RCC 7860 (cell line): Measurements from ENCODE around the gene SLC24A5.
A peak's percentile ranks its signal among the peaks of the same experiment; 100 is the strongest.

Experiments used
- DNase-seq: peaks from one replicate; pipeline ENCODE4 v3.0.0-alpha.2; 2015; ENCODE audit warnings: low spot score
- FAIRE-seq: peaks from 2 replicates; lab custom pipeline; 2012; peaks lifted over from hg19 to GRCh38; lab: Jason Lieb, UNC

The SLC24A5 gene

GRCh38 chr15:48109856-48110531 is 10.8 kb upstream of the SLC24A5 start:
- no peak for DNase-seq
- no peak for FAIRE-seq

DNA sequence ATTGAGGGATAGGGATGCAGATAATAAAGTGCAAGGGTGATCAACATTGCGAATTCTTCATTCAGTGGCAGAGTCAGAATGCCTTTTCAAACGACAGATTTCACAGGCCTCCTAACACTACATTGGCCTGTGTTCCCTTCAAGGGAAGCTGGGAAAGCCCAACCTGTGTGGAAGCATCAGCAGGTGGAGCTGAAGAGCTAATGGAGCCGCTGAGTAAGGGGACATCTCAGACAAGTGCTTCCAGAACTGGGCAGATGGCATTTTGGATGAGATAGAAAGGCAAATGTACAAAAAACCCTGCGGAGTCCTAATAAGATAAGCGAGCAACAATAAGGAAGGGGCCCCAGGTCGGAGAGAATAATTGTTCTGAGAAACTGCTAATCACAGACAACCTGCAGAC is 8.5 kb upstream of the SLC24A5 start:
- DNase-seq (no peak), FAIRE-seq (no peak)

DNA sequence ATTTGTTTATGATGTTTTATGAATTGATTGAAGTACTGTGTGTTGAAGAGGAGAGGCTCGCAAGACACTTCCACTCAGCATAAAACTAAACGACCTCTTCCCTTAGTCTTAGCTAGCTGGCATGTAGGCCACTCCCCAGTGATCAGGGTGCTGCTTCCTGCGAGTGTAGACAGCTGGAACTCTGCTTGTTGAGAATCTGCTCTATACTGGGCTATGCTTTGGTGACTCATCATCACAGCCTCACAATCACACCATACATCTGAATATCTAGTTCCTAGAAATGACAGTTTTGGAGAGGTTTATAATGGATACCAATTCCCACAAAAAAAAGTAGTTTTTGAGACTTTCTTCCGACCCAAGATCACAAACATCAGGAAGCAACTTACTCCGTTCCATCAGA is 1.5 kb upstream of the SLC24A5 start:
- DNase-seq (no peak), FAIRE-seq (no peak)

GRCh38 chr15:48121849-48122248 is 1.1 kb downstream of the SLC24A5 start:
- FAIRE-seq (no peak), DNase-seq (no peak)

DNA sequence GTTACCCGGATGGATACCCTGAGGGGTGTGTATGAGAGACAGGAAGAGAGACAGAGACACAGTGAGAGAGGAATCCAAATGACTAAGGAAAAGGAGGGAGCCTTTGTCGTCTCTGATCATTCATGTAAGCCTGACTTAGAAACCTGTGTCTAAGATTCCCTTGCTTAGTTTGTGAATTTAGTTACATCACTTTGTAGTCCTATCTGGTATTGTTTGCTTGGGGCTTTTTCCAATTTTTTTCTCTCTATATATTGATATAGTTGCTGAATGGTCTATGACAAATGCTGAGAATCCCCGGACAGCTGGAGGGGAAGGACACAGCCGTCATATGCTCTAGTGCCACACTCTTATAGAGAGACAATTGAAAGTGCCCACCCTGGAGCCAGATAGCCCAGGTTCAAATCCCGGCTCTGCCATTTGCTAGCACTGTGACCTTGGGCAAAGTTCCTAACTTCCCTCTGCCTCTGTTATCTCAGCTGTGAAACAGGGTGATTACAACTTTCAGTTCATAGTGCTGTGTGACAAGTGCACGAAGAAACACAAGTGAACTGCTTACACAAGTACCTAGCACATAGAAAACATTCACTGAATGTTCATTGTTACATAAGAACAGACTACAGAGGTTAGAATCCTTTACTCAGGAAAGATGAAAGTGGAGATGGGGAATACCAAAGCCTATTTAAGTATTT is 6.0 kb downstream of the SLC24A5 start:
- DNase-seq (no peak), FAIRE-seq (no peak)

DNA sequence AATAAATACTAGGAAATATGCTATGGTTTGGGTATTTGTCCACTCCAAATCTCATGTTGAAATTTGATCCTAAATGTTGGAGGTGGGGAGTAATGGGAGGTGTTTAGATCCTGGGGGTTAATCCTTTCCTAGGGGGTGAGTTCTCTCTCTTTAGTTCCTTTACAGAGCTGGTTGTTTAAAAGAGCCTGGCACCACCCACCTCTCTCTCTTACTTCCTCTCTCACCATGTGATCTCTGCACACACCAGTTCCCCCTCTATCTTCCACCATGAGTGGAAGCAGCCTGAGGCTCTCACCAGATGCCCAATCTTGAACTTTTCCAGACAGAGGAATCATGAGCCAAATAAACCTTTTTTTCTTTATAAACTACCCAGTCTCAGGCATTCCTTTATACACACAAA is 10.5 kb downstream of the SLC24A5 start:
- FAIRE-seq (no peak), DNase-seq (no peak)

GRCh38 chr15:48132874-48133273 is 12.1 kb downstream of the SLC24A5 start:
- no peak for DNase-seq
- FAIRE-seq, result no peak

GRCh38 chr15:48143856-48144255 is 23.1 kb downstream of the SLC24A5 start:
- no peak for DNase-seq
- FAIRE-seq, result no peak

DNA sequence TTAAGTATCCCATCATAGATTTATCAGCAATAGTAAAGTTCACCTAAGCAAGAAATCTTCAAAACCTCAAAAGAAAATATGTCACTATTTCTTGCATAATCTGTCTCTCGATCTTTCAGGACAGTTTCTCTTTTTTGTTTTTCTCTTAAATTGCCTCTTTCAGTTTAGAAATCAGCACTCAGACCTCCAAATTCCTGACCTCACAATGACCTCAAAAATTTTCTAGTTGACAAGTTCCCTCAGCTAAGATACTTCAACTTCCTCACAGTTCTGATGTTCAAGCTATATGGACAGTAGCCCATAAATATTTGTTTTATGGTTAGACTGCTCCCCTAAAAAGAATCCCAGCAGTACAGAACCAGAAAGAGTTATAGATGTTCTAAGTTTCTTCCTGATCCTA is 24.1 kb downstream of the SLC24A5 start:
- FAIRE-seq (no peak), DNase-seq (no peak)

GRCh38 chr15:48145923-48146322 is 25.1 kb downstream of the SLC24A5 start:
- FAIRE-seq (no peak), DNase-seq (no peak)

- FAIRE-seq (no peak), DNase-seq (no peak)
Measured at GRCh38 chr15:48147358-48147757, 26.6 kb downstream of the SLC24A5 start.

DNA sequence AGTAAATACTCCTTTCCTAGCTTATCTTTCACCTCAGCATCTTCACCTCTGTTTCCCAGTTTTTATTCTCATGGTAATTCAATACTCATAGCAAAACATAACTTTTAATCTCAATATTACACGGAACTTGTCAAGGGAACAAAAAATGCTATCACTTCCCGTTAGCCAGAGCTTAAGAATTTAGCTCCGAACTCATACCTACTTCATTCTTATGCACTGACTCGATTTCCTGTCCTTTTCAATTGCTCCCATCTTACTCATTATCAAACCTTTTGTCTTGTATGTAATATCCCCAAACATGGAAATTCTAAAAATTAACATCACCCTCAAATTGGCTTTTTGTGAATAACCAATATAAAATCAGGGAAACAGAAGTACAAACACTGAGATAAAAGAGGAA is 29.1 kb downstream of the SLC24A5 start:
- no peak for FAIRE-seq

GRCh38 chr15:48153526-48153925 is 32.7 kb downstream of the SLC24A5 start:
- no peak for FAIRE-seq

More for the DNA sequence above, 29.1 kb downstream of the SLC24A5 start:
- peak; percentile 61 for DNase-seq

GRCh38 chr15:48168616-48169015 is 47.8 kb downstream of the SLC24A5 start:
- DNase-seq (no peak), FAIRE-seq (no peak)

More at GRCh38 chr15:48153526-48153925, 32.7 kb downstream of the SLC24A5 start:
- DNase-seq, result no peak

DNA sequence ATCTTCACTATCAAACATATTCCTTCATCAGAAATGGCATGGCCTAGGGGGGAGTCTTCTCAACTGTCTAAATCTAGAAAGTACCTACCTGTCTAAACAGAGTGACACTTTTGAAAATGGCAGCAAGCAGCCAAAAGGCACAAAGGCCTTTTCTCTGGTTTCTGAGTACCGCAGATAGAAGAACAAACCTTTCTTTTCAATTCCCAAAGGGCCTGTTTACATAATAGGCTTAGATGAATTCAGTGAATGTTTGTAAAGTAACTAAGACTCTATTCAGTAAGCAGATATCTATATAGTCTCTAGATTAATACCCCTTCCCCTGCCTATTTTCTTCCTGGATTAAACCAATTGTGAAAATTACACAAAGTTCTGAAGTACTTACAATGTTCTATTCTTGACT is 50.2 kb downstream of the SLC24A5 start:
- DNase-seq (no peak), FAIRE-seq (no peak)

DNA sequence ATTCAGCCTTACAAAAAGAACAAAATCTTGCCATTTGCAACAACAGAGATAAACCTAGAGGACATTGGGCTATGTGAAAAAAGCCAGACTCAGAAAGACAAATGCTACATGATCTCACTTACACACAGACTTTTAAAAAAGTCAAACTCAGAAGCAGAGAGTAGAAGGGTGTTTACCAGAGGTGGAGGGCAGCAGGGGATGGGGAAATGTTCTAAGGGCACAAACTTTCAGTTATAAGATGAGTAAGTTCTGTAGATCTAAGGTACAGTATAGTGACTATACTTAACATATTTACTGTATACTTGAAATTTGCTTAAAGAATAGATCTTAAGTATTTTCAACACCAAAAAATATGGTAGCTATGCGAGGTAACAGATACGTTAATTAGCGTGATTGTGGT is 54.3 kb downstream of the SLC24A5 start:
- DNase-seq (no peak), FAIRE-seq (no peak)

GRCh38 chr15:48176112-48176511 is 55.3 kb downstream of the SLC24A5 start:
- DNase-seq (no peak), FAIRE-seq (peak; percentile 78)

DNA sequence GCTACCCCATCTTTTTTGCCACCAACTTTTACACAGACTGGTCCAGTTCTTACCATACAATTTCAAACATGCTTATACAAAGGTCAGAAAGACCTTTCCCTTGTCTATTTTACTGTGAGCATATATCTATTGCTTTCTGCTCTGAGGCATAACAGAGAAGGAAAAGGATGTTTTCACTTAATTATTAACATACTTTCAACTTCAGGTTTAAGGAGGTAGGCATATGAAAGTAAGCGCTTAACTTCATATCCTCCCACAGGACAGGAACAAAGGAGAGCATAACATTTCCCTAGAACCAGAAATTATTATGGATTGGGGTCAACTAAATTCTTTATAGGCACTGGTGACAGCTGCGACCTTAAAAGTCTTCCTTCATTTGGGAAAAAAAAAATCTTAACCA is 56.2 kb downstream of the SLC24A5 start:
- no peak for DNase-seq
- no peak for FAIRE-seq

GRCh38 chr15:48177383-48177765 is 56.6 kb downstream of the SLC24A5 start:
- DNase-seq (peak; percentile 49), FAIRE-seq (no peak)

GRCh38 chr15:48177766-48178647 is 57.2 kb downstream of the SLC24A5 start, which contains the start of gene MYEF2:
Gene MYEF2, minus strand, starts transcription at chr15:48178295. Its CDS starts 58 bp downstream, at chr15:48178237.
- DNase-seq (peak; percentile 34), FAIRE-seq (no peak)

DNA sequence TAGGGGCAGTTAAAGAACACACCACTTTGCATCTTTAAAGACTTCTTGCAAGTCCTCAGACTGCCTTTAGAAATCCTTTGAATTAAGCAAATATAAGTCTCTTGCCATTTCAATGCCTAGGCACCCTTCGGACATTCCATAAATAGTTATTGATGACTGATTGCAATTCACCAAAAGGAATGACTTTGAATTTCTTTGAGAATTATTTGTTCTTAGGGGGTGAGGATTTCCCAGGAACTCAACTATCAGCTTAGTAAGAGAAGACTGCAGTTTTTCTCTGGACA is 57.8 kb downstream of the SLC24A5 start:
- DNase-seq, result no peak
- no peak for FAIRE-seq

DNA sequence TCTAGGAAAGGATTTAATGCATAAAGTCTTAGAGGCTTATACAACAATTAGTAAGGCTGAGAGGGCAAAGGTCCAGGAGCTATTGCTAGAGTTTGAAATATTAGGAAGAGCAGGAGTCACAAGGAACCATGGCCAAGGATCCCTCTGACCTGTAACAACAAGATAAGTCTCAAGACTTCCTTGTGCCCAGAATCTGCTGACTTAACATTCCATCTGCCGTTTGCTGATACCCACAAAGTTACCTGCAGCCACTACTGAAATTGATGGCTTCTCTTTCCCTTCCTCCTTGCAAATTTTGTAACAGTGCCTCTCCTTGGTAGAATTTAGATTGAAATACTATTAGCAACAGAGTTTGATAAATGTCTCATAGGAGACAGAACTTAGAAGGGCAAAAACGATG is 62.0 kb downstream of the SLC24A5 start:
- FAIRE-seq (no peak), DNase-seq (no peak)
